ENCODE results near the gene CLIC4.

GRCh38 chr1:24888061-24888970 lies 143.1 kb downstream of the CLIC4 start:
- no peak for TF ChIP-seq CTCF (IDR thresholded peaks at IDR 0.05; ENCODE audit: insufficient read depth, low read depth, low read length)
- TF ChIP-seq EZH2 (IDR thresholded peaks at IDR 0.05; ENCODE audit: insufficient read depth, low read length), result no peak

All from astrocyte (in vitro differentiated cells and primary cell).